ENCODE results near the gene UBAC1.

DNA sequence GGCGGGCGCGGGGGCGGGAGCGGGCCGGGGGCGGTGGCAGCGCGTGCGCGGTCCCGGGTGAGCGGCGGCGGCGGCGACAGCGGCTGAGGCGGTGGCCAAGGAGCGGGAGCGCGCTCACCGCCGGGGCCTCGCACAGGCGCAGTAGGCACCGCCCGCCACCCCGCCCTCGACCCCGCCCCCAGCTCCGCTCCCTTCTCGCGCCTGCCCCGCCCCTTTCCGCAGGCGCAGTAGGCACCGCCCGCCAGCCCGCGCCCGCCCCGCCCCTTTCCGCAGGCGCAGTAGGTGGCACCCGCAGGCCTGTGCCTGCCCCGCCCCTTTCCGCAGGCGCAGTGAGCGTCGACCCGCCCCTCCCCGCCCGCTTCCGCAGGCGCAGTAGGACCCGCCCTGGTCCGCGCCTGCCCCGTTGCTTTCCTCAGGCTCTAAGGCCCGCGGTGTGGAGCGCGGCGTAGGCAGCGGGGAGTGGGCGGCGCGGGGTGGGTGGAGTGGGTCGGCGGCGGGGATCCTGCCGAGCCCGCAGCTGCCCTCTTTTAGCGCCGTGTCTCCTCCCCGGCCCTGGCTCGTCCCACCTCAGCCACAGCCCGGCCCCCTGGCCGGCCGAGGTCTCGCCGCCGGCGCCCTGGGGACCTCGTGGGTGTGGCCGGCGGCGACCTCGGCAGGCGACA is 53.6 kb downstream of the UBAC1 start, which contains the start of gene CAMSAP1:
- TF ChIP-seq, protein P1, sequence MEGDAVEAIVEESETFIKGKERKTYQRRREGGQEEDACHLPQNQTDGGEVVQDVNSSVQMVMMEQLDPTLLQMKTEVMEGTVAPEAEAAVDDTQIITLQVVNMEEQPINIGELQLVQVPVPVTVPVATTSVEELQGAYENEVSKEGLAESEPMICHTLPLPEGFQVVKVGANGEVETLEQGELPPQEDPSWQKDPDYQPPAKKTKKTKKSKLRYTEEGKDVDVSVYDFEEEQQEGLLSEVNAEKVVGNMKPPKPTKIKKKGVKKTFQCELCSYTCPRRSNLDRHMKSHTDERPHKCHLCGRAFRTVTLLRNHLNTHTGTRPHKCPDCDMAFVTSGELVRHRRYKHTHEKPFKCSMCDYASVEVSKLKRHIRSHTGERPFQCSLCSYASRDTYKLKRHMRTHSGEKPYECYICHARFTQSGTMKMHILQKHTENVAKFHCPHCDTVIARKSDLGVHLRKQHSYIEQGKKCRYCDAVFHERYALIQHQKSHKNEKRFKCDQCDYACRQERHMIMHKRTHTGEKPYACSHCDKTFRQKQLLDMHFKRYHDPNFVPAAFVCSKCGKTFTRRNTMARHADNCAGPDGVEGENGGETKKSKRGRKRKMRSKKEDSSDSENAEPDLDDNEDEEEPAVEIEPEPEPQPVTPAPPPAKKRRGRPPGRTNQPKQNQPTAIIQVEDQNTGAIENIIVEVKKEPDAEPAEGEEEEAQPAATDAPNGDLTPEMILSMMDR (IDR thresholded peaks at IDR 0.05), result no peak
- peak in 1 of 2 donors; percentile 62 for TF ChIP-seq POLR2AphosphoS5 (IDR thresholded peaks at IDR 0.05; ENCODE audit: insufficient read depth in 1 of 2, low read depth in 1 of 2)
- peak in 1 of 2 donors; percentile 26 for TF ChIP-seq POLR2A (IDR thresholded peaks at IDR 0.05)

All from vagina (tissue), 2 donors.